ENCODE data around the gene SPDYE2.
"Not testable (repeated sequence)": the region's sequence is repeated elsewhere in the genome, so short reads cannot be mapped to it uniquely, and the experiment has no call there.

GRCh38 chr7:102602317-102602716, 51.3 kb downstream of the SPDYE2 start:
- TF ChIP-seq CTCF (IDR thresholded peaks at IDR 0.05); EZH2 (IDR thresholded peaks at IDR 0.05; ENCODE audit: borderline replicate concordance, insufficient read depth, low read depth, low read length, poor library complexity, severe bottlenecking): not testable (repeated sequence)
